GM12801 (cell line): Measurements from ENCODE around the gene RPP30.

ENCODE experiments used
- CTCF ChIP-seq: IDR thresholded peaks from one replicate; pipeline ENCODE4 v1.5.1; 2011; ENCODE audit warnings: control low read depth; ENCODE audit not compliant: insufficient read length; ENCODE audit errors: extremely low read depth

RPP30 gene

DNA sequence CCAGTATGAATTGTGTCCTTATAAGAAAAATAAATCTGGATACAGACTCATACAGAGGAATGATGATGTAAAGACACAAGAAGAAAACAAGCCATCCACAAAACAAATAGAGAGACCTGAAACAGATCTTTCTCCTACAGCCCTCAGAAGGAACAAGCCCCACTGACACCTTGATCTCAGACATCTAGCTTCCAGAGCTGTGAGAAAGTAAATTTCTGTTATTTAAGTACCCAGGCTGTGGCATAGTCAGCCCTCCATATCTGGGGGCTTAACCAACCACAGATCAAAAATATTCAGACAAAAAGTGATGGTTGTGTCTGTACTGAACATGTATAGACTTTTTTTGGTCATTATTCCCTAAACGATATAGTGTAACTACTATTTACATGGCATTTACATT is 73.0 kb downstream of the RPP30 start:
- no peak for TF ChIP-seq CTCF

GRCh38 chr10:90945491-90946070 is 73.8 kb downstream of the RPP30 start:
- TF ChIP-seq CTCF = no peak

GRCh38 chr10:90947030-90947960 is 75.5 kb downstream of the RPP30 start:
- TF ChIP-seq CTCF = no peak
